Sigmoid colon (tissue), 4 donors: ENCODE data around the gene RRP9.
"Not testable (repeated sequence)": the region's sequence is repeated elsewhere in the genome, so short reads cannot be mapped to it uniquely, and the experiment has no call there.

Experiments
- EP300 ChIP-seq, 4 donors: sonication (generic); formaldehyde crosslinking; IDR thresholded peaks; one replicate each; pipeline ENCODE4 v1.6.1; 2017; ENCODE audit warnings: antibody characterized with exemption in 4 of 4
- POLR2A ChIP-seq, 2 donors: fragments of 450-650 bp; IDR thresholded peaks; one replicate each; pipeline ENCODE4 v1.6.1; 2016; ENCODE audit warnings: antibody characterized with exemption in 2 of 2, mild to moderate bottlenecking in 2 of 2, moderate library complexity in 2 of 2
- POLR2AphosphoS5 ChIP-seq, 4 donors: sonication (generic); formaldehyde crosslinking; IDR thresholded peaks; one replicate each; pipeline ENCODE4 v1.6.1; 2017; ENCODE audit warnings: antibody characterized with exemption in 4 of 4
- TF ChIP-seq, protein P1 (sequence below), 4 experiments: fragments of 450-650 bp in 3 of 4; fragments of 200-600 bp in 1 of 4; IDR thresholded peaks; one replicate each; pipeline ENCODE4 v1.5.1; 2016 to 2019; ENCODE audit warnings: antibody characterized with exemption in 4 of 4, mild to moderate bottlenecking in 3 of 4, moderate library complexity in 2 of 4

DNA sequence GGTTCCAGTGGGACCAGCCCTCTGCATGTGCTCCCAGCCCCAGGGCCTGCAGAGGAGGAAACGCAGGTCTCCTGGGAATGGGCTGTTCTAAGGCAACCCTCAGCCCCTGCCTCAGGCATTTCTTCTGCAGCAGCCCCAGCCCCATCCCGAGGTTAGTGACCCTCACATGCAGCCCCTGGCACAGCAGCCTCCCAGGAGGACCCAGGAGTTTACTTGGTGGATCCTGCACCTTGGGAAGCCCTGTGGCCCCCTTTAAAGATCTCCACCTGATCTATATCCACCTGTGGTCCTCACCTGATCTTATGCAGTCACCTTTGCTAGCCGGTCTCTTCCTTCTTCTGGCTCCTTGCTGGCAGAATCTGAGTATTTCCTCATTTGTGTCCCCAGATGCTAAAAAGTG, 12.7 kb downstream of the RRP9 start:
- TF ChIP-seq, protein P1, sequence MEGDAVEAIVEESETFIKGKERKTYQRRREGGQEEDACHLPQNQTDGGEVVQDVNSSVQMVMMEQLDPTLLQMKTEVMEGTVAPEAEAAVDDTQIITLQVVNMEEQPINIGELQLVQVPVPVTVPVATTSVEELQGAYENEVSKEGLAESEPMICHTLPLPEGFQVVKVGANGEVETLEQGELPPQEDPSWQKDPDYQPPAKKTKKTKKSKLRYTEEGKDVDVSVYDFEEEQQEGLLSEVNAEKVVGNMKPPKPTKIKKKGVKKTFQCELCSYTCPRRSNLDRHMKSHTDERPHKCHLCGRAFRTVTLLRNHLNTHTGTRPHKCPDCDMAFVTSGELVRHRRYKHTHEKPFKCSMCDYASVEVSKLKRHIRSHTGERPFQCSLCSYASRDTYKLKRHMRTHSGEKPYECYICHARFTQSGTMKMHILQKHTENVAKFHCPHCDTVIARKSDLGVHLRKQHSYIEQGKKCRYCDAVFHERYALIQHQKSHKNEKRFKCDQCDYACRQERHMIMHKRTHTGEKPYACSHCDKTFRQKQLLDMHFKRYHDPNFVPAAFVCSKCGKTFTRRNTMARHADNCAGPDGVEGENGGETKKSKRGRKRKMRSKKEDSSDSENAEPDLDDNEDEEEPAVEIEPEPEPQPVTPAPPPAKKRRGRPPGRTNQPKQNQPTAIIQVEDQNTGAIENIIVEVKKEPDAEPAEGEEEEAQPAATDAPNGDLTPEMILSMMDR (IDR thresholded peaks at IDR 0.05) = not testable (repeated sequence)
- TF ChIP-seq POLR2AphosphoS5, EP300, POLR2A (IDR thresholded peaks at IDR 0.05): not testable (repeated sequence)
